OCI-LY3 (cell line): ENCODE measurements around the gene QSOX2.

ENCODE experiments used
- H2AFZ ChIP-seq: fragments of 200-600, 300-600 bp; shearing (Covaris generic); 2 replicates; pipeline ENCODE4 v1.6.0; 2014; ENCODE audit warnings: antibody characterized with exemption, low read depth, low read length
- H3K27ac ChIP-seq: fragments of 200-600, 300-600 bp; sonication (generic); 2 replicates; pipeline ENCODE4 v1.5.1; 2014; ENCODE audit warnings: mild to moderate bottlenecking, low read length, moderate library complexity, mixed read lengths
- H3K27me3 ChIP-seq: fragments of 200-600, 300-600 bp; sonication (generic); 2 replicates; pipeline ENCODE4 v1.6.1; 2014; ENCODE audit warnings: low read depth, low read length, mixed read lengths
- H3K36me3 ChIP-seq: fragments of 200-600, 300-600 bp; sonication (generic); replicated peaks from 2 replicates; pipeline ENCODE3; 2014; ENCODE audit warnings: low read depth, low read length, mixed read lengths
- H3K4me1 ChIP-seq: fragments of 300-600, 200-600 bp; sonication (generic); 2 replicates; pipeline ENCODE4 v1.6.1; 2014; ENCODE audit warnings: low read length, mixed read lengths
- H3K4me2 ChIP-seq: fragments of 200-600, 300-600 bp; sonication (generic); 2 replicates; pipeline ENCODE4 v1.6.1; 2014; ENCODE audit warnings: low read length, mixed read lengths
- H3K4me3 ChIP-seq: fragments of 300-600, 200-600 bp; sonication (generic); 2 replicates; pipeline ENCODE4 v1.5.1; 2014; ENCODE audit warnings: antibody characterized with exemption, mild to moderate bottlenecking, low read length, moderate library complexity
- H3K79me2 ChIP-seq: fragments of 300-600, 200-600 bp; shearing (Covaris generic); 2 replicates; pipeline ENCODE4 v1.6.1; 2014; ENCODE audit warnings: mild to moderate bottlenecking, low read length, mixed read lengths
- H3K9ac ChIP-seq: fragments of 300-600, 200-600 bp; shearing (Covaris generic); 2 replicates; pipeline ENCODE4 v1.6.0; 2014; ENCODE audit warnings: mild to moderate bottlenecking, low read length, moderate library complexity
- H3K9me3 ChIP-seq: fragments of 200-600, 300-600 bp; shearing (Covaris generic); 2 replicates; pipeline ENCODE4 v1.6.1; 2014; ENCODE audit warnings: low read length, mixed read lengths; ENCODE audit not compliant: insufficient read depth
- H4K20me1 ChIP-seq: fragments of 200-600, 300-600 bp; sonication (generic); 2 replicates; pipeline ENCODE4 v1.6.1; 2016; ENCODE audit warnings: low read length, mixed read lengths; ENCODE audit not compliant: insufficient read depth
- CTCF ChIP-seq: fragments of 200-600, 300-600 bp; sonication (generic); IDR thresholded peaks from 2 replicates; pipeline ENCODE4 v1.5.1; 2014; ENCODE audit warnings: antibody characterized with exemption, low read length, low read depth
- EZH2phosphoT487 ChIP-seq: fragments of 200-600 bp; shearing (Covaris generic); IDR thresholded peaks from 2 replicates; pipeline ENCODE4 v1.6.1; 2018; ENCODE audit warnings: antibody characterized with exemption, mixed run types, low read depth

The QSOX2 gene

GRCh38 chr9:136292591-136293448, 47.2 kb upstream of the QSOX2 start:
- no peak for TF ChIP-seq EZH2phosphoT487
- no peak for TF ChIP-seq CTCF
- no peaks in the 10 kb centered on the region for H3K79me2 ChIP-seq
- no peaks in the 10 kb centered on the region for H3K36me3 ChIP-seq
- no peak overlapping the region for H3K27ac ChIP-seq
- H3K4me3 ChIP-seq, result no peak overlapping the region
- no peak overlapping the region for H3K9ac ChIP-seq
- H3K4me1 ChIP-seq, result peaks cover 18% of the 10 kb centered on the region
- no peak overlapping the region for H3K4me2 ChIP-seq
- H4K20me1 ChIP-seq, result no peaks in the 10 kb centered on the region
- H3K27me3 ChIP-seq, result peaks cover 3% of the 10 kb centered on the region; the same call in 1 of the 2 replicates
- no peaks in the 10 kb centered on the region for H3K9me3 ChIP-seq
- no peak overlapping the region for H2AFZ ChIP-seq

DNA sequence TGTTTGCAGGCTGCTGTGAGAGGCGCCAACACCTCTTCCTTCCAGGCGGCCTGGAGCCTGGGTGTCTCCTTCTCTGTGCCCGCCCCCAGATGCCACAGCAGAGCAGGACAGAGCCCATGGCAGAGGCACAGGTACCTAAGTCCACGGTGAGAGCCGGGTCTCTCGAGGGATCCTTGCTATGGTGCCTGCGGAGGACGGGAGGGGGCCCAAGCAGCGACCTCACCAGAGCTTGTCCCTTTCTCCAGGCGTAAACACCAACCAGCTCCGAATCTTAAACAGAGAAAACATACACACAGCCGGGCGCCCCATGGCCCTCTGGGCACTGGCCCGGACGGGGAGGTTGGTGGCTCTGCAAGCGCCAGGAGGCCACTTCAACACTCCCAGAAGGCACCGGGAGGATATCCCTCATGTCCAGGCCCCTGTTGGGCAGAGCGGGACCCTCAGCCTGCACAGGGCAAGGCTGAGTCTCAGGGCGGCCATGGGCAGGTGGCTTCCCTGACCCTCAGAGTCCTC, 46.5 kb upstream of the QSOX2 start:
- peaks cover 12% of the 10 kb centered on the region for H3K4me1 ChIP-seq
- no peaks in the 10 kb centered on the region for H4K20me1 ChIP-seq
- no peaks in the 10 kb centered on the region for H3K79me2 ChIP-seq
- no peaks in the 10 kb centered on the region for H3K36me3 ChIP-seq
- no peak overlapping the region for H3K4me2 ChIP-seq
- no peak overlapping the region for H3K27ac ChIP-seq
- H3K9me3 ChIP-seq, result no peaks in the 10 kb centered on the region
- H3K27me3 ChIP-seq, result peaks cover 3% of the 10 kb centered on the region; the same call in 1 of the 2 replicates
- no peak overlapping the region for H2AFZ ChIP-seq
- H3K4me3 ChIP-seq, result no peak overlapping the region
- H3K9ac ChIP-seq, result no peak overlapping the region
- TF ChIP-seq EZH2phosphoT487 (no peak), CTCF (no peak)

DNA sequence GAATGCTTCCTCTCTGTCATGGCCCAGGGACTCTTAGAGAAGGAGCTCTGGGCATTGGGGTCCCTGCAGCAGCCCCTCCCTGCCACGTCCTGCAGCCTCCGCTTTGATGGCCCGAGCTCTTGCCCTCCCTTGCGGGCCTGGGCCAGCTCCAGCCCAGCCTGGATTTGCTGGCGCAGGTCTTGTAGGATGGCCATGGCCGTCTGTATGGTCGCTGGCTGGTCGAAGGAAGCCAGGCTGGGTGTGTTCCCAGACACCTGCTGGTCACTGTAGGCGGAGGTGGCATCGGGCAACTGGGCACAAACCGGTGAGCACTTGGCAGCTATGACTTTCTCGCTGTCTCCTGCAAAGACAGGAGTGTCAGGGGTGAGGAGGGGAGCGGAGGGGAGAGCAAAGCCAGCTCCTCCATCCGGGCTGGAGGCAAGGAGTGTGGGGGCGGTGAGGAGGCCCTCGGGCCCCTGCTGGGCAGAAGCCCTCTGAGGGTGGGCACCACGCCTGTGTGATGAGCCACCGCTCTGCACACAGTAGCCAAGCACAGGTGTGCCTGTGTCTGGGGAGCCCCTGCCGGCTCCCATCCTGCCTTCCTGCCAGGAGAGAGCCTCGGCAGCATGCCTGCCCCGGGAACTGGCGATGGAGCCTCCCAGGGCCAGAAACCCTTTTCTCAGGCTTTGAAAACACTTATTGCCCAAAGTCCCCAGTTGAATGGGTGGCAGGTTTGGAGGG, 45.9 kb upstream of the QSOX2 start:
- Histone ChIP-seq H3K4me1 (peaks cover 10% of the 10 kb centered on the region), H3K4me3 (no peak overlapping the region), H3K79me2 (no peaks in the 10 kb centered on the region), H3K9me3 (no peaks in the 10 kb centered on the region), H4K20me1 (no peaks in the 10 kb centered on the region), H3K9ac (no peak overlapping the region), H3K27me3 (peaks cover under 1% of the 10 kb centered on the region; the same call in 1 of the 2 replicates), H3K27ac (no peak overlapping the region), H2AFZ (no peak overlapping the region), H3K4me2 (no peak overlapping the region), H3K36me3 (no peaks in the 10 kb centered on the region)
- TF ChIP-seq EZH2phosphoT487 (no peak), CTCF (no peak)

GRCh38 chr9:136290508-136291000, 44.9 kb upstream of the QSOX2 start:
- H3K4me2 ChIP-seq, result no peak overlapping the region
- no peak overlapping the region for H3K4me3 ChIP-seq
- no peaks in the 10 kb centered on the region for H3K36me3 ChIP-seq
- no peaks in the 10 kb centered on the region for H3K79me2 ChIP-seq
- peaks cover 10% of the 10 kb centered on the region for H3K4me1 ChIP-seq
- H2AFZ ChIP-seq, result no peak overlapping the region
- H3K27me3 ChIP-seq, result no peaks in the 10 kb centered on the region
- no peaks in the 10 kb centered on the region for H3K9me3 ChIP-seq
- H3K27ac ChIP-seq, result no peak overlapping the region
- H4K20me1 ChIP-seq, result no peaks in the 10 kb centered on the region
- no peak overlapping the region for H3K9ac ChIP-seq
- no peak for TF ChIP-seq EZH2phosphoT487
- no peak for TF ChIP-seq CTCF
